BE2C (cell line): ENCODE measurements around the gene ACAD8.
A peak's percentile ranks its signal among the peaks of the same experiment; 100 is the strongest.

ENCODE experiments used
- DNase-seq: peaks from one replicate; pipeline ENCODE4 v3.0.0-alpha.2; 2020
- H3K27me3 ChIP-seq: fragments of 250-450 bp; sonication (Bioruptor Pico); 2 replicates; pipeline ENCODE4 v1.5.1; 2020; ENCODE audit warnings: mild to moderate bottlenecking
- H3K36me3 ChIP-seq: fragments of 250-450 bp; sonication (Bioruptor Pico); 2 replicates; pipeline ENCODE4 v1.5.1; 2020; ENCODE audit warnings: mild to moderate bottlenecking
- H3K4me1 ChIP-seq: fragments of 250-450 bp; sonication (Bioruptor Pico); 2 replicates; pipeline ENCODE4 v1.5.1; 2020
- H3K4me3 ChIP-seq: 2 replicates; pipeline ENCODE4 v1.5.1; 2011; ENCODE audit warnings: low read depth, low read length
- H3K9me3 ChIP-seq: fragments of 250-450 bp; sonication (Bioruptor Pico); 2 replicates; pipeline ENCODE4 v1.5.1; 2020
- TF ChIP-seq, protein P1 (sequence below): IDR thresholded peaks from 2 replicates; pipeline ENCODE4 v1.5.1; 2012; ENCODE audit warnings: mild to moderate bottlenecking, low read depth, low read length

The ACAD8 gene

DNA sequence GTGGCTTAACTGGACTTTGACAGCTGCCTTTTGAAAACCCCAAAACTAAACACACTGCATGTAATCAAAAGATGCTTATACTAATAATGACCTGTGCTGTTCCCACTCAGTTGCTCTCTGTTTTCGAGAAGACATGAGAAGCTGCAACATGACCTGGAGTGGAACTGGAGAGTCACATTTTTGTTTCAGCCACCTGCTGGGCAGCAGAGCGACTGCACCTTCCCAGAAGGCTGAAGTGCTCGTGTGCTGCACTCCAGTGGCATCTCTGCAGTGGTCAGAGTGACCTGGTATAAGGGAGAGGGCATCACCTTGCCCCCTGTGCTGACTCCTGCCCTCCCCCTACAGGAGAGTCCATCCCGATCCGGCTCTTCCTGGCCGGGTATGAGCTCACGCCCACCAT, 8.8 kb upstream of the ACAD8 start:
- H3K4me1 ChIP-seq = no peaks in the 10 kb centered on the region
- peaks cover 63% of the 10 kb centered on the region for H3K36me3 ChIP-seq
- no peaks in the 10 kb centered on the region for H3K9me3 ChIP-seq
- H3K4me3 ChIP-seq = no peak overlapping the region
- no peaks in the 10 kb centered on the region for H3K27me3 ChIP-seq
- TF ChIP-seq, protein P1, sequence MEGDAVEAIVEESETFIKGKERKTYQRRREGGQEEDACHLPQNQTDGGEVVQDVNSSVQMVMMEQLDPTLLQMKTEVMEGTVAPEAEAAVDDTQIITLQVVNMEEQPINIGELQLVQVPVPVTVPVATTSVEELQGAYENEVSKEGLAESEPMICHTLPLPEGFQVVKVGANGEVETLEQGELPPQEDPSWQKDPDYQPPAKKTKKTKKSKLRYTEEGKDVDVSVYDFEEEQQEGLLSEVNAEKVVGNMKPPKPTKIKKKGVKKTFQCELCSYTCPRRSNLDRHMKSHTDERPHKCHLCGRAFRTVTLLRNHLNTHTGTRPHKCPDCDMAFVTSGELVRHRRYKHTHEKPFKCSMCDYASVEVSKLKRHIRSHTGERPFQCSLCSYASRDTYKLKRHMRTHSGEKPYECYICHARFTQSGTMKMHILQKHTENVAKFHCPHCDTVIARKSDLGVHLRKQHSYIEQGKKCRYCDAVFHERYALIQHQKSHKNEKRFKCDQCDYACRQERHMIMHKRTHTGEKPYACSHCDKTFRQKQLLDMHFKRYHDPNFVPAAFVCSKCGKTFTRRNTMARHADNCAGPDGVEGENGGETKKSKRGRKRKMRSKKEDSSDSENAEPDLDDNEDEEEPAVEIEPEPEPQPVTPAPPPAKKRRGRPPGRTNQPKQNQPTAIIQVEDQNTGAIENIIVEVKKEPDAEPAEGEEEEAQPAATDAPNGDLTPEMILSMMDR = peak; percentile 63
- peak; percentile 34 for DNase-seq

DNA sequence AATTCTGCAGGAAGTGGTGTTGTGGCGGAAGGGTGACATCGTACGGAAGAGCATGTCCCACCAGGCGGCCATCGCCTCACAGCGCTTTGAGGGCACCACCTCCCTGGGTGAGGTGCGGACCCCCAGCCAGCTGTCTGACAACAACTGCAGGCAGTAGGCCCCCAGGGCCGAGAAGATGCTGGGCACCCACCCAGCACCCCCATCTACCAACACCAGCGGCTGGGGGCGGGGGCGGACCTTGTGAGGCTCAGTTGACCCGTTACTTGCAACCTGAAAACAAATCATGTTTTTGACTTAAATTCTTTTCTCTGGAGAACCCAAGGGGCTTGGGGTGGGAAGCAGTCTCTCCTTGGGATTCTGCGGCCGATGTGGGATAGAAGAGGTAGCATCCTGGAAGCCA, 7.9 kb upstream of the ACAD8 start:
- TF ChIP-seq, protein P1 = no peak
- Histone ChIP-seq H3K27me3 (no peaks in the 10 kb centered on the region), H3K36me3 (peaks cover 56% of the 10 kb centered on the region), H3K4me3 (no peak overlapping the region), H3K9me3 (no peaks in the 10 kb centered on the region), H3K4me1 (no peaks in the 10 kb centered on the region)
- no peak for DNase-seq

DNA sequence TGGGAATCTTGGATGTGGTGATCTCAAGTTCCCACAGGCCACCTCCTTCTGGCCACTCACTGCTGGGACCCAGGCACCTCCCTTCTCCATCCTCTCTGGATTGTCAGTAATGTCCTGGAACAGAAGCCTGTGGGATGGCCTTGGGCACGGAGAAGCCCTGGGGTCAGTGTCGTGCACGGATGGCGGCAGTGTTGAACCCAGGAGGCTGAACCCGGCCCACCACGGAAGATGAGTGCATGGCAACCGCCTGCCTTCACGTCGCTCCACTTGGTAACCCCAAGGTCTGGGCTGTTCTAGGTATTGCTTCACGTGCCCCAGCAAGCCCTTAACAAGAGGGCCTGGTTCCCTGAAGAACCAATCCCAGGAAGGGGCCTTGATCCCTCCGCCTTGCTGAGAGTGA, 7.3 kb upstream of the ACAD8 start:
- no peaks in the 10 kb centered on the region for H3K27me3 ChIP-seq
- TF ChIP-seq, protein P1 = no peak
- no peak for DNase-seq
- H3K4me1 ChIP-seq = no peaks in the 10 kb centered on the region
- H3K36me3 ChIP-seq = peaks cover 56% of the 10 kb centered on the region
- H3K4me3 ChIP-seq = no peak overlapping the region
- no peaks in the 10 kb centered on the region for H3K9me3 ChIP-seq

DNA sequence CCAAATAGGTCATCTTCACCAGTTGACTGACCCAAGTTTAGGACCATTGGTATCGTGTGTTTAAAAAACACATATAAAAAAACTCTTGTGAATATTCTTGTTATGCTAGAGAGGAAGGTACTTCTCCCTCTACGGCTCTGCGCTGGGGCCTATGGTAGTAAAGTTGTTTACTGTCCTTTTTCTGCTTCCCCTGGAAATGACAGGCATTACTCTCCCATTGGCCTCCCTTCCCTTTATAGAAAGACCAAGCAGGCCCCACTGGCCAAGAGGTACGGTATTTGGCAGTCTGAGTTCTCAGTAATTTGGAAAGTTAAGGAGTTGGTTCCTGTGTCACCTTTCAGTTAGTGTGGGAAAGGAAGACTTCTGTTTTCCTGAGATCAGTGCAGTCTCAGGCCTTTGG, 6.7 kb upstream of the ACAD8 start:
- no peaks in the 10 kb centered on the region for H3K9me3 ChIP-seq
- no peaks in the 10 kb centered on the region for H3K4me1 ChIP-seq
- peaks cover 56% of the 10 kb centered on the region for H3K36me3 ChIP-seq
- H3K4me3 ChIP-seq = no peak overlapping the region
- TF ChIP-seq, protein P1 = no peak
- H3K27me3 ChIP-seq = no peaks in the 10 kb centered on the region
- DNase-seq = no peak

DNA sequence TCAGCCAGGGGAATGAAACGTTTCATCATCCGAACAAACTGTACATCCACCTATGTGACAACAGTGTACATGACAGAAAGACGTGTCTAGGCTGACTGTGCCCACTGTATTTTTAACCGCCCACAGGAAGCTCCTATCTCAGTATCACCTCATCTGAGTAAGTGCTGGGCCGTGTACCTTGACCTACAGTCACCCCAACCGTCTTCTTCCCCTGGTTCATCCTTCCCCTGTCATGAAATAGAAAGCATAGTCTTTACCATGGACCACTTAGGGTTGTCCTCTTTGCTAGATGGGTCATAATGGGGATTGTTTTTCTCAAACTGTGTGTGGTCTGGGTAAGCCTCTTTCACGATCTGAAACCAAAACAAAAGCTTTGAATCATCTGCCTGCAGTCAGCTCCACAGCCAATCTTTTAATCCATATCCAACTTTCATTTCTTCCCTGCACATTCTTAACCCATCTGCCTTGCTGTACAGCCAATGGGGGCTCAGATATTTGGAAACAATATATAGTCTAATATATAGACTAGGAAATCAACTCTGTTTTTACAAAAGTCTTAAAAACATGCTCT, 4.4 kb upstream of the ACAD8 start:
- TF ChIP-seq, protein P1 = no peak
- no peak for DNase-seq
- peaks cover 36% of the 10 kb centered on the region for H3K36me3 ChIP-seq
- no peaks in the 10 kb centered on the region; the same call in 1 of the 2 replicates for H3K4me1 ChIP-seq
- H3K27me3 ChIP-seq = no peaks in the 10 kb centered on the region
- H3K9me3 ChIP-seq = no peaks in the 10 kb centered on the region
- H3K4me3 ChIP-seq = no peak overlapping the region

DNA sequence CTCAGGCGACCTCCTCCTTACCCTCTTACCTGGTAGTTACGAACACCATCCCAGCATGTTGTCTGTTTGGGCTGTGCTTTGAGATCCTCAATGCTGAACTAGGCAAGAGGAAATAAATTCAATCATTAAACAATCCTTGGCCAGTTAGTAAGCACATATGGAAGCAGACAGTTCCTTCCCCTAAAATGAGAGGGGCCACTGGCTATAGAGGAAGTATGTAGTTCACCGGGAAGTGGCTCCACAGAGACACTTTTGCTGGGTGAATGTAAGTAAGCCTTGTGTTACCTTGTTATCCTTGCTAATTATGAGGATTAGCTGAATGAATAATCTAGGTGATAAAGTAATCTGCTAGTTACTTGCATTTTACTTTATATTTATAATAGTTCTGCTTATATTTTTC, 3.1 kb upstream of the ACAD8 start:
- H3K4me3 ChIP-seq = no peak overlapping the region
- no peak for DNase-seq
- peaks cover 24% of the 10 kb centered on the region for H3K36me3 ChIP-seq
- TF ChIP-seq, protein P1 = no peak
- H3K4me1 ChIP-seq = no peaks in the 10 kb centered on the region; the same call in 1 of the 2 replicates
- no peaks in the 10 kb centered on the region for H3K9me3 ChIP-seq
- H3K27me3 ChIP-seq = no peaks in the 10 kb centered on the region
